Right cardiac atrium (tissue), 5 donors: ENCODE results near the gene WDR44. TPM values are rescaled to one million over a fixed set of nuclear protein-coding genes. Genes with fewer than 3 reads are reported as not detected.
"Not testable (repeated sequence)": the region's sequence is repeated elsewhere in the genome, so short reads cannot be mapped to it uniquely, and the experiment has no call there.

ENCODE experiments used
- ATAC-seq, 2 donors: fragments of 200-7000 bp; cut with Tn5 transposase; one replicate each; pipeline versions ENCODE4 v1.8.0 to v1.9.1; 2020; ENCODE audit warnings: moderate library complexity in 2 of 2, mild to moderate bottlenecking in 1 of 2
- DNase-seq, 3 donors: peaks; one replicate each; pipeline ENCODE4 v3.0.0-alpha.2; 2020
- H3K27ac ChIP-seq: one replicate; pipeline ENCODE4 v1.5.1; 2013; ENCODE audit warnings: mild to moderate bottlenecking, low read length, control low read depth, moderate library complexity
- H3K27me3 ChIP-seq: one replicate; pipeline ENCODE4 v1.6.1; 2013; ENCODE audit not compliant: control insufficient read depth, insufficient read depth
- H3K4me1 ChIP-seq: one replicate; pipeline ENCODE4 v1.6.1; 2013; ENCODE audit warnings: low read length; ENCODE audit not compliant: control insufficient read depth, insufficient read depth
- H3K4me3 ChIP-seq: one replicate; pipeline ENCODE4 v1.5.1; 2013; ENCODE audit warnings: low read length, control low read depth
- H3K9me3 ChIP-seq: one replicate; pipeline ENCODE4 v1.6.1; 2013; ENCODE audit warnings: low read length; ENCODE audit not compliant: control insufficient read depth
- WGBS: extraction: QIAGEN DNeasy Blood & Tissue Kit; methylation state at CpG from one replicate; pipeline ENCODE4 v1.1.7; 2013; 5-methylcytosine and 5-hydroxymethylcytosine counted together
- intact Hi-C, 4 donors: fragments of 100-400 bp; cut with DNase I; formaldehyde crosslinking; loops; one replicate each; pipeline versions ENCODE4 v1.11.0 to v1.14.0; 2022 to 2023
- polyA plus RNA-seq: library from polyadenylated mRNA; stranded (reverse); fragments of 200-250 nt; gene quantifications from one replicate; pipeline ENCODE4 v1.2.3, GENCODE V29; 2013
- total RNA-seq, 4 donors: library from RNA; stranded (reverse); fragmentation: NEBNext Ultra II Directional; extraction: Animal tissue kit (Norgen Biotek cat#: 25700); gene quantifications; one replicate each; pipeline ENCODE4 v1.2.1, GENCODE V29; 2021
- donor health status: healthy with polysubstance abuse.
- donor health status: DM: no; HTN: yes; CAD: no.
- donor health status: DM: no; HTN: no; CAD: no.
- donor health status: DM: no; HTN: yes; CAD: no; lungs with severe emphysema.
- donor health status: DM: yes; HTN: yes; CAD: no.

Gene WDR44
- total and polyA plus RNA-seq, 5 donors: 4.6 to 12.5 (median 11.3) TPM

GRCh38 chrX:118484216-118484903 lies 138.5 kb downstream of the WDR44 start:
- ATAC-seq: no peak
- WGBS: 79% methylated on average over 9 of the region's 9 CpGs

GRCh38 chrX:118486693-118487092 lies 140.8 kb downstream of the WDR44 start:
- H3K9me3 ChIP-seq, intact Hi-C loops, H3K27me3 ChIP-seq, DNase-seq, ATAC-seq, H3K4me1 ChIP-seq, H3K4me3 ChIP-seq, H3K27ac ChIP-seq: not testable (repeated sequence)
- 96% methylated on average over 1 of the region's 1 CpG for WGBS

More at GRCh38 chrX:118484216-118484903, 138.5 kb downstream of the WDR44 start:
- Histone ChIP-seq H3K9me3 (no peaks in the 10 kb centered on the region), H3K27ac (no peak overlapping the region), H3K4me1 (no peaks in the 10 kb centered on the region), H3K27me3 (no peaks in the 10 kb centered on the region), H3K4me3 (no peak overlapping the region)
- no peak for DNase-seq
- intact Hi-C loops: no loop called here

GRCh38 chrX:118493016-118493415 lies 147.1 kb downstream of the WDR44 start:
- Histone ChIP-seq H3K4me3 (no peak overlapping the region), H3K9me3 (no peaks in the 10 kb centered on the region), H3K4me1 (no peaks in the 10 kb centered on the region), H3K27me3 (no peaks in the 10 kb centered on the region), H3K27ac (no peak overlapping the region)
- DNase-seq: no peak
- 92% methylated on average over 3 of the region's 3 CpGs for whole genome bisulfite sequencing
- intact Hi-C loops: no loop called here
- no peak for ATAC-seq

GRCh38 chrX:118493653-118494297 lies 147.9 kb downstream of the WDR44 start:
- no peaks in the 10 kb centered on the region for H3K9me3 ChIP-seq
- 93% methylated on average over 3 of the region's 3 CpGs for WGBS
- intact Hi-C loops: no loop called here
- no peak overlapping the region for H3K4me3 ChIP-seq
- H3K4me1 ChIP-seq: no peaks in the 10 kb centered on the region
- H3K27me3 ChIP-seq: no peaks in the 10 kb centered on the region
- ATAC-seq (no peak), DNase-seq (no peak)
- no peak overlapping the region for H3K27ac ChIP-seq

GRCh38 chrX:118495061-118495921 lies 149.4 kb downstream of the WDR44 start, which contains the start of gene DOCK11:
Gene DOCK11, plus strand, starts transcription at chrX:118495815. Its CDS starts 157 bp downstream, at chrX:118495972.
- 6% methylated on average over 61 of the region's 64 CpGs for whole genome bisulfite sequencing
- no peaks in the 10 kb centered on the region for H3K27me3 ChIP-seq
- peak; percentile 81 to 91 (median 90) for DNase-seq
- intact Hi-C loops: no loop called here
- H3K27ac ChIP-seq: peak within 1 kb of the TSS; percentile 41
- H3K9me3 ChIP-seq: no peaks in the 10 kb centered on the region
- no peaks in the 10 kb centered on the region for H3K4me1 ChIP-seq
- ATAC-seq: peak; percentile 92 to 96
- peak within 1 kb of the TSS; percentile 65 for H3K4me3 ChIP-seq

GRCh38 chrX:118495958-118496762 lies 150.3 kb downstream of the WDR44 start:
- WGBS: under 1% methylated on average over 75 of the region's 81 CpGs
- DNase-seq: peak; percentile 41 to 84 (median 82)
- no peaks in the 10 kb centered on the region for H3K4me1 ChIP-seq
- ATAC-seq: peak; percentile 42 to 53
- peak overlapping the region; percentile 65 for H3K4me3 ChIP-seq
- no peaks in the 10 kb centered on the region for H3K9me3 ChIP-seq
- peak overlapping the region; percentile 41 for H3K27ac ChIP-seq
- H3K27me3 ChIP-seq: no peaks in the 10 kb centered on the region
- intact Hi-C loops: no loop called here

DNA sequence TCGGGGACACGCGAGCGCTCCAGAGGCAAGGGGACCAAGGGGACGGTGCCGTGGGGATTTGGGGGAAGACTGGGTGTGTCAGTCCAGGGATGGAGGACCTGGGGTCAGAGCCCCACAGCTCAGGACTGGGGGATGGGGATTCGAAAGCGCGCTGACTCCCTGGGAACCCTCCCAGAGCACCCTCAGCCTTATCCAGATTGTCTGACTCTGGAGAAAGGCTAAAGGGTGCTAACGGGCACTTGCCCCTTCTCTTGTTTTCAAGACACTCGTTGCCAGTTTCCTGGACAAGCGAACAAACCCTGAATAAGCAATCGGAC lies 150.8 kb downstream of the WDR44 start:
- ATAC-seq (no peak), DNase-seq (no peak)
- H3K27ac ChIP-seq: peak overlapping the region; percentile 11
- no peaks in the 10 kb centered on the region for H3K27me3 ChIP-seq
- 5% methylated on average over 13 of the region's 13 CpGs for WGBS
- H3K4me1 ChIP-seq: no peaks in the 10 kb centered on the region
- peak overlapping the region; percentile 65 for H3K4me3 ChIP-seq
- no peaks in the 10 kb centered on the region for H3K9me3 ChIP-seq
- intact Hi-C loops: no loop called here

GRCh38 chrX:118497180-118497818 lies 151.4 kb downstream of the WDR44 start:
- 46% methylated on average over 7 of the region's 7 CpGs for WGBS
- no peak overlapping the region for H3K27ac ChIP-seq

DNA sequence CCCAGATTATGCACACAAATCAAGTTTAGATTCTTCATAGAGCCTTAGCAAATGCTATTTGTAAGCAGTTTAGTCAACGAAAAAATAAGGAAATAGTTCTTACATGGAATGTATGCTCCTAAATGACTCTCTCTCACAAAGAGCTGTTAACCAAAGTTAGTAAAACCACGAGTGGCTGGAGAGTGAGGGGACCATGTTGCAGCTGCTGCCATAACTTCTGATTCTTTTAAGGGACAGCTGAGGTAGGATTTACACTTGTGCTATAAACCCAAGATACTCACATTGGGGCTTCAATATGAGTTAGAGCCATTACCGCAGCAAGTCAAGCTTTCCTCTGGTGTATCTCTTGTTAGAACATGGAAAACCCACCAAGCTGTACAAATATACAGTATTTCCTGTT lies 152.4 kb downstream of the WDR44 start:
- H3K27me3 ChIP-seq: no peaks in the 10 kb centered on the region
- DNase-seq: no peak
- ATAC-seq: no peak
- intact Hi-C loops: no loop called here
- H3K4me1 ChIP-seq: no peaks in the 10 kb centered on the region
- 70% methylated on average over 3 of the region's 3 CpGs for WGBS
- H3K4me3 ChIP-seq: no peak overlapping the region
- H3K27ac ChIP-seq: no peak overlapping the region
- no peaks in the 10 kb centered on the region for H3K9me3 ChIP-seq

More at GRCh38 chrX:118497180-118497818, 151.4 kb downstream of the WDR44 start:
- H3K4me1 ChIP-seq: no peaks in the 10 kb centered on the region
- DNase-seq (no peak), ATAC-seq (no peak)
- peak overlapping the region; percentile 65 for H3K4me3 ChIP-seq
- H3K27me3 ChIP-seq: no peaks in the 10 kb centered on the region
- H3K9me3 ChIP-seq: no peaks in the 10 kb centered on the region
- intact Hi-C loops: no loop called here

GRCh38 chrX:118498755-118499154 lies 152.8 kb downstream of the WDR44 start:
- peaks cover 2% of the 10 kb centered on the region for H3K4me1 ChIP-seq
- H3K4me3 ChIP-seq: no peak overlapping the region
- ATAC-seq (no peak), DNase-seq (no peak)
- intact Hi-C loops: no loop called here
- no peaks in the 10 kb centered on the region for H3K27me3 ChIP-seq
- H3K9me3 ChIP-seq: no peaks in the 10 kb centered on the region
- WGBS: 76% methylated on average over 2 of the region's 2 CpGs
- no peak overlapping the region for H3K27ac ChIP-seq
